GM19240 (cell line): ENCODE results near the gene ATXN7L1.

Source experiments
- DNase-seq: peaks from one replicate; pipeline ENCODE4 v3.0.0; 2011; ENCODE audit warnings: low spot score; ENCODE audit not compliant: insufficient read length

The ATXN7L1 gene

GRCh38 chr7:105829681-105830322 is 46.6 kb downstream of the ATXN7L1 start:
- no peak for DNase-seq

- DNase-seq: no peak
These were observed 48.3 kb downstream of the ATXN7L1 start for GRCh38 chr7:105828141-105828540.

- no peak for DNase-seq
These were observed 49.1 kb downstream of the ATXN7L1 start for GRCh38 chr7:105827151-105827875.

- DNase-seq: no peak
These were observed 50.3 kb downstream of the ATXN7L1 start for GRCh38 chr7:105826143-105826542.

- DNase-seq: no peak
These were observed 51.0 kb downstream of the ATXN7L1 start for GRCh38 chr7:105825371-105825770.

- DNase-seq: no peak
These were observed 53.6 kb downstream of the ATXN7L1 start for GRCh38 chr7:105822806-105823205.

- DNase-seq: no peak
These were observed 54.9 kb downstream of the ATXN7L1 start for GRCh38 chr7:105821527-105821926.

GRCh38 chr7:105820363-105821066 is 55.9 kb downstream of the ATXN7L1 start:
- DNase-seq: no peak

GRCh38 chr7:105819559-105819958 is 56.8 kb downstream of the ATXN7L1 start:
- no peak for DNase-seq

- DNase-seq: no peak
These were observed 59.3 kb downstream of the ATXN7L1 start for GRCh38 chr7:105816954-105817615.

GRCh38 chr7:105816266-105816843 is 60.0 kb downstream of the ATXN7L1 start:
- DNase-seq: no peak

- no peak for DNase-seq
These were observed 60.8 kb downstream of the ATXN7L1 start for GRCh38 chr7:105815576-105815975.

- no peak for DNase-seq
These were observed 61.9 kb downstream of the ATXN7L1 start for GRCh38 chr7:105814481-105814880.

- no peak for DNase-seq
These were observed 65.1 kb downstream of the ATXN7L1 start for GRCh38 chr7:105811189-105811847.

GRCh38 chr7:105810556-105810955 is 65.8 kb downstream of the ATXN7L1 start:
- no peak for DNase-seq

GRCh38 chr7:105808703-105809590 is 67.5 kb downstream of the ATXN7L1 start:
- peak; percentile 53 for DNase-seq

GRCh38 chr7:105808209-105808608 is 68.2 kb downstream of the ATXN7L1 start:
- no peak for DNase-seq

- DNase-seq: no peak
These were observed 69.0 kb downstream of the ATXN7L1 start for GRCh38 chr7:105807448-105807762.

- DNase-seq: peak; percentile 43
These were observed 69.6 kb downstream of the ATXN7L1 start for GRCh38 chr7:105806592-105807447.
